ENCODE measurements around the gene ZNF385B.

DNA sequence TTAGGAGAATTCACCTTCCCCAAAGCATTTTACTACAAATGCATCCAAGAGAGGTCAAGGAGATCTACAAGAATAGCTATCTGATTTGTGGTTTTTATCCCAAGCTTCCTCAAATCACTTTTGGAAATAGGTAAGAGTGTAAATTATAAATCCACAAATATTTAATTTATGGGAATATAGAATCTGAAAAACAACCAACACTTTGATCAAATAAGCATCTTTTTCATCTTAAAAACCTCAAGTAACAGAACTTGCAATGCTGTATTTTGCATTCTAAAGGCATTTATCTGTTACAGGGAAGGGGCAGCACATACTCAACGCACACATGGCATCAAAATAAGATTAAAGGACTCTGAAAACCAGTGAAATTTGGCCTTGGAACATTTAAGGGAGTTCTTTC, 1.9 kb downstream of the ZNF385B start:
- TF ChIP-seq CTCF (IDR thresholded peaks at IDR 0.05) (no peak), EZH2 (IDR thresholded peaks at IDR 0.05; ENCODE audit: borderline replicate concordance, insufficient read depth, low read depth, low read length, poor library complexity, severe bottlenecking) (no peak)

Measured in B cell (primary cell).